D721Med (cell line): ENCODE measurements around the gene SLCO3A1.

Experiments used
- DNase-seq: peaks from one replicate; pipeline ENCODE4 v3.0.0; 2011; ENCODE audit warnings: low spot score; ENCODE audit not compliant: insufficient read length
- FAIRE-seq: peaks from 2 replicates; lab custom pipeline; 2011; peaks lifted over from hg19 to GRCh38; lab: Jason Lieb, UNC
- CTCF ChIP-seq: IDR thresholded peaks from 2 replicates; pipeline ENCODE4 v1.5.1; 2012; ENCODE audit warnings: mild to moderate bottlenecking, control low read depth; ENCODE audit not compliant: insufficient read depth; ENCODE audit errors: missing control alignments

Gene SLCO3A1

GRCh38 chr15:91967935-91968606, 114.6 kb downstream of the SLCO3A1 start:
- FAIRE-seq (no peak), DNase-seq (no peak)
- TF ChIP-seq CTCF = no peak

DNA sequence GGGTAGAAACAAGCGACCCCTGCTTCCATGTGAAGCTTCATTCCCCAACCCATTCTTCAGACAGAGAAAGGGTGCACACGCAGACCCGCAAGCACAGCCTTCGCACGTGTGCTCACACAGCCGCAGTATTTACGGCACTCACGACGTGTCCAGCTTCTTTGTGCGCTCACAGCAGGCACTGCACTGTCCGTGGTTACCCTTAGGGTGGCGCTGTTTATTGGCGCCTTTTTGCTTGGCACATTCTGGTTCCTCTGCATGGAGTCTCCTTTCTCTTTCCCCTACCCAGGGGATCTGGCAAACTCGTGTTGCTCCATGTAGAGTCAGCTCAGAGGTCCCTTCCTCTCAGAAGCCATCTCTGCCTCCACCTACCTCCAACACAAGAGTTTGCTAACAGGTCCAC, 115.1 kb downstream of the SLCO3A1 start:
- no peak for FAIRE-seq

GRCh38 chr15:91970142-91970541, 116.6 kb downstream of the SLCO3A1 start:
- DNase-seq (no peak), FAIRE-seq (no peak)
- TF ChIP-seq CTCF = no peak

More for the DNA sequence above, 115.1 kb downstream of the SLCO3A1 start:
- no peak for DNase-seq
- TF ChIP-seq CTCF = no peak

GRCh38 chr15:91973481-91973880, 120.0 kb downstream of the SLCO3A1 start:
- TF ChIP-seq CTCF = no peak
- no peak for DNase-seq
- FAIRE-seq = no peak

DNA sequence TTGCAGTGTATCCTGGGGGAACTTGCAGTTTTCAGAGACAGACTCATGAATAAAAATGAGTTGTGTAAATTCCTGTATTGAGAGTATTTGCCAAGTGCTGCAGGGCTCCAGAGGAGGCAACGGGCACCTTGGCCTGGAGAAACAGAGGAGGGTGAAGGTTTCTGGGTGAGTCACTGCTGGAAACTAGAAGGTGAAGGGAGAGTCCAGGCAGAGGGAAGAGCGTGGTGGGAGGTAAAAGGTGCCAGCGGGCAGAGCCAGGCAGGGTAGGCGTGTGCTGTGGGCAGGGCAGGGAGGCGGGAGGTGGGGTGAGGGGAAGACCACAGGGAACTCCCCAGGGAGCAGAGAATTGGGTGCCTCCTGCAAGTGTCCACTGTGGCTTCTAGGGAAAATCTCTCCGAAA, 120.8 kb downstream of the SLCO3A1 start:
- no peak for TF ChIP-seq CTCF
- DNase-seq (no peak), FAIRE-seq (no peak)

DNA sequence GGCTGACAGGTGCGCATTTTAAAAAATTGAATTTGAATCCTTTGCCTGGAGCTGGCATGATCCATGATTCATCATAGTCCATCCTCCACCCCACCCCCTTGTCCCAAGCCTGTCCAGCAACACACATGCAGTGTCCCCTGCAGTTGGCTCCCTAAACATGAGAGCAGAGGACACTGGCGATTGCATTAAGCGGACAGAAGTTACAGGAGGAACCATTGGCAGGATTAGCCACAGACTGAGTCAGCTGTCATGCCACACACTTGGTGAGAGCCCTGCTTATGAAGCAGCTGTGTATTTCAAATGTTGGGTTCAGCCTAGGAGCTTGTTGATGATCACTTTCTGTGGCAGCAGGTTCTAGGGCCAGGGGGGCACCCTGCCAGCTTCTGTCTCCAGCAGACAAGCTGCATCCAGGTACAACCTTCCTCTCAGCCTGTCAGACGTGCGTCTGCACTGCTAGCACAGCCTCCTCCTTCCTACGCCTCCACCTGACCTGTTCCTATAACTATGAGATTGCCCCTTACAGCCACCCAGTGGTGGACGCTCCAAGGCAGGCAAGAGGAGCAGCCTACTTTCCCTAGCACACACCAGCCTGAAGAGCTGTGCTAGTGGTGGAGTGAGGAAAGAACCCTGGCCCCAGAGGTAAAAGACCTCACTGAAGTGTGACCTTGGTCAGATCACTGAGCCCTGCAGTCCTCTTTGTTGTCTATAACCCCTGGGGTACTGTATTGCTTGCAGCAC, 121.9 kb downstream of the SLCO3A1 start:
- DNase-seq (no peak), FAIRE-seq (no peak)
- no peak for TF ChIP-seq CTCF

DNA sequence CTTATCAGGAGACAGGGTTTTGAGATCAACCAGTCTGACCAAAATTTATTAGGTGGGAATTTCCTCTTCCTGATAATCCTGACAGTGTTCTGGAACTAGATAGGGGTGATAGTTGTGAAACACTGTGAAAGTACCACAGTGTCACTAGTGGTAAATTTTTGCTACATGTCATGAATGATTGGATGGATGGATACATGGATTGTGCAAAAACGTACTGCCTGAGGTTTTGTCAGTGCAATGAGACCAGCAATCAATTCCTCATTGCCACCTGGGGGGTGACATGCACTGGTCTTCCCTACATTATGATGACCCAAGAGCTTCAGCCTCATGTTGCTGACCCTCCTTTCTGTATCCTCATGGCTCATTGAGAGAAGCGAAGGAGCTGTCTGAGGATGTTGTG, 123.5 kb downstream of the SLCO3A1 start:
- FAIRE-seq (no peak), DNase-seq (no peak)
- no peak for TF ChIP-seq CTCF
